ENCODE results near the gene SUFU.
"Not testable (repeated sequence)": the region's sequence is repeated elsewhere in the genome, so short reads cannot be mapped to it uniquely, and the experiment has no call there.

Gene SUFU

GRCh38 chr10:102514487-102515311 is 10.9 kb downstream of the SUFU start:
- DNase-seq: no peak

GRCh38 chr10:102515724-102516123 is 12.0 kb downstream of the SUFU start:
- no peak for DNase-seq

GRCh38 chr10:102517553-102517952 is 13.8 kb downstream of the SUFU start:
- DNase-seq: no peak

- DNase-seq: no peak
These were observed 15.6 kb downstream of the SUFU start for GRCh38 chr10:102519246-102519825.

- no peak for DNase-seq
These were observed 19.1 kb downstream of the SUFU start for GRCh38 chr10:102522874-102523249.

- DNase-seq: no peak
These were observed 19.7 kb downstream of the SUFU start for GRCh38 chr10:102523250-102524029.

- no peak for DNase-seq
These were observed 21.0 kb downstream of the SUFU start for GRCh38 chr10:102524746-102525145.

GRCh38 chr10:102527546-102527945 is 23.8 kb downstream of the SUFU start:
- no peak for DNase-seq

GRCh38 chr10:102534333-102534732 is 30.6 kb downstream of the SUFU start:
- no peak for DNase-seq

- not testable (repeated sequence) for DNase-seq
These were observed 31.2 kb downstream of the SUFU start for GRCh38 chr10:102534966-102535365.

GRCh38 chr10:102535481-102536147 is 31.8 kb downstream of the SUFU start:
- no peak for DNase-seq

- DNase-seq: no peak
These were observed 33.6 kb downstream of the SUFU start for GRCh38 chr10:102537367-102537766.

GRCh38 chr10:102537948-102538347 is 34.2 kb downstream of the SUFU start:
- no peak for DNase-seq

- no peak for DNase-seq
These were observed 35.0 kb downstream of the SUFU start for GRCh38 chr10:102538811-102539210.

- no peak for DNase-seq
These were observed 36.3 kb downstream of the SUFU start for GRCh38 chr10:102540023-102540422.

GRCh38 chr10:102542800-102543418 is 39.1 kb downstream of the SUFU start:
- DNase-seq: no peak

- DNase-seq: no peak
These were observed 41.6 kb downstream of the SUFU start for GRCh38 chr10:102545265-102545871.

GRCh38 chr10:102545997-102546396 is 42.2 kb downstream of the SUFU start:
- DNase-seq: no peak

GRCh38 chr10:102546606-102547320 is 43.0 kb downstream of the SUFU start:
- no peak for DNase-seq

- no peak for DNase-seq
These were observed 45.8 kb downstream of the SUFU start for GRCh38 chr10:102549549-102549948.

- DNase-seq: no peak
These were observed 47.0 kb downstream of the SUFU start for GRCh38 chr10:102550636-102551210.
